DOHH2 (cell line): ENCODE data around the gene ITGAV.

Experiments
- CTCF ChIP-seq: fragments of 200-600 bp; sonication (generic); IDR thresholded peaks from one replicate; pipeline ENCODE4 v1.5.1; 2014; ENCODE audit warnings: antibody characterized with exemption, mild to moderate bottlenecking, low read depth, low read length; ENCODE audit not compliant: poor library complexity, severe bottlenecking
- EZH2phosphoT487 ChIP-seq: fragments of 200-600 bp; sonication (generic); IDR thresholded peaks from 2 replicates; pipeline ENCODE4 v1.6.1; 2017; ENCODE audit warnings: borderline replicate concordance, mild to moderate bottlenecking, antibody characterized with exemption, low read length, moderate library complexity, mixed read lengths

- TF ChIP-seq CTCF, result no peak
- no peak for TF ChIP-seq EZH2phosphoT487
Measured at GRCh38 chr2:186588421-186588820, 1.4 kb upstream of the ITGAV start.
